Measurements from ENCODE around the gene HEXB.

Gene HEXB

GRCh38 chr5:74762599-74762998 lies 77.6 kb downstream of the HEXB start:
- no peak overlapping the region for H3K4me2 ChIP-seq (ENCODE audit: insufficient read depth, low read length)
- H3K9ac ChIP-seq (ENCODE audit: low read depth, low read length): no peak overlapping the region
- no peaks in the 10 kb centered on the region for H3K9me3 ChIP-seq (ENCODE audit: insufficient read depth, low read length, severe bottlenecking)
- no peak overlapping the region for H3K27ac ChIP-seq (ENCODE audit: low read length)
- no peaks in the 10 kb centered on the region; the same call in 1 of the 2 replicates for H4K20me1 ChIP-seq (ENCODE audit: insufficient read depth, low read length)
- no peak overlapping the region for H3K4me3 ChIP-seq (ENCODE audit: low read depth in 1 of 2, low read length in 2 of 2)
- peaks cover 64% of the 10 kb centered on the region for H3K36me3 ChIP-seq (ENCODE audit: insufficient read depth, low read length)
- H3K27me3 ChIP-seq (ENCODE audit: insufficient read depth, low read length, poor library complexity): no peaks in the 10 kb centered on the region
- no peak for ATAC-seq (ENCODE audit: insufficient read depth, low read depth)
- peaks cover 36% of the 10 kb centered on the region for H3K4me1 ChIP-seq (ENCODE audit: insufficient read depth, low read length)
- no peak for DNase-seq
- H2AFZ ChIP-seq (ENCODE audit: low read depth, low read length): no peak overlapping the region
- TF ChIP-seq EZH2 (IDR thresholded peaks at IDR 0.05; ENCODE audit: borderline replicate concordance, low read depth, low read length, severe bottlenecking): no peak
- TF ChIP-seq CTCF (IDR thresholded peaks at IDR 0.05; ENCODE audit: borderline replicate concordance, extremely low read depth, low read length, poor library complexity, severe bottlenecking): no peak
- H3K79me2 ChIP-seq (ENCODE audit: insufficient read depth, low read length): peaks cover 55% of the 10 kb centered on the region

- Histone ChIP-seq H3K79me2 (ENCODE audit: insufficient read depth, low read length) (peaks cover 64% of the 10 kb centered on the region), H3K4me2 (ENCODE audit: insufficient read depth, low read length) (no peak overlapping the region), H3K9ac (ENCODE audit: low read depth, low read length) (no peak overlapping the region), H3K4me3 (ENCODE audit: low read depth in 1 of 2, low read length in 2 of 2) (no peak overlapping the region), H3K36me3 (ENCODE audit: insufficient read depth, low read length) (peaks cover 55% of the 10 kb centered on the region), H4K20me1 (ENCODE audit: insufficient read depth, low read length) (peaks cover 5% of the 10 kb centered on the region), H2AFZ (ENCODE audit: low read depth, low read length) (no peak overlapping the region), H3K27me3 (ENCODE audit: insufficient read depth, low read length, poor library complexity) (no peaks in the 10 kb centered on the region), H3K9me3 (ENCODE audit: insufficient read depth, low read length, severe bottlenecking) (no peaks in the 10 kb centered on the region), H3K4me1 (ENCODE audit: insufficient read depth, low read length) (peaks cover 45% of the 10 kb centered on the region), H3K27ac (ENCODE audit: low read length) (no peak overlapping the region)
- no peak for TF ChIP-seq CTCF (IDR thresholded peaks at IDR 0.05; ENCODE audit: borderline replicate concordance, extremely low read depth, low read length, poor library complexity, severe bottlenecking)
- no peak for TF ChIP-seq EZH2 (IDR thresholded peaks at IDR 0.05; ENCODE audit: borderline replicate concordance, low read depth, low read length, severe bottlenecking)
- no peak for ATAC-seq (ENCODE audit: insufficient read depth, low read depth)
- no peak for DNase-seq
Observed at GRCh38 chr5:74763504-74763903, 78.5 kb downstream of the HEXB start.

GRCh38 chr5:74765201-74765600 lies 80.2 kb downstream of the HEXB start:
- Histone ChIP-seq H3K79me2 (ENCODE audit: insufficient read depth, low read length) (peaks cover 72% of the 10 kb centered on the region), H3K27ac (ENCODE audit: low read length) (peak overlapping the region; percentile 2; the same call in 1 of the 2 replicates), H4K20me1 (ENCODE audit: insufficient read depth, low read length) (peaks cover 5% of the 10 kb centered on the region), H3K9me3 (ENCODE audit: insufficient read depth, low read length, severe bottlenecking) (no peaks in the 10 kb centered on the region), H3K27me3 (ENCODE audit: insufficient read depth, low read length, poor library complexity) (no peaks in the 10 kb centered on the region), H3K4me1 (ENCODE audit: insufficient read depth, low read length) (peaks cover 47% of the 10 kb centered on the region), H3K9ac (ENCODE audit: low read depth, low read length) (peak overlapping the region; percentile 66), H3K4me3 (ENCODE audit: low read depth in 1 of 2, low read length in 2 of 2) (peak overlapping the region in 1 of 2 experiments; percentile 90; a peak in 2 of 4 replicates), H2AFZ (ENCODE audit: low read depth, low read length) (no peak overlapping the region), H3K36me3 (ENCODE audit: insufficient read depth, low read length) (peaks cover 51% of the 10 kb centered on the region), H3K4me2 (ENCODE audit: insufficient read depth, low read length) (peak overlapping the region; percentile 91)
- TF ChIP-seq CTCF (IDR thresholded peaks at IDR 0.05; ENCODE audit: borderline replicate concordance, extremely low read depth, low read length, poor library complexity, severe bottlenecking) (no peak), EZH2 (IDR thresholded peaks at IDR 0.05; ENCODE audit: borderline replicate concordance, low read depth, low read length, severe bottlenecking) (no peak)
- ATAC-seq (ENCODE audit: insufficient read depth, low read depth) (no peak), DNase-seq (no peak)

- Histone ChIP-seq H2AFZ (ENCODE audit: low read depth, low read length) (no peak overlapping the region), H3K9ac (ENCODE audit: low read depth, low read length) (peak overlapping the region; percentile 66), H3K27ac (ENCODE audit: low read length) (peak overlapping the region; percentile 76), H3K27me3 (ENCODE audit: insufficient read depth, low read length, poor library complexity) (no peaks in the 10 kb centered on the region), H3K79me2 (ENCODE audit: insufficient read depth, low read length) (peaks cover 72% of the 10 kb centered on the region), H3K9me3 (ENCODE audit: insufficient read depth, low read length, severe bottlenecking) (no peaks in the 10 kb centered on the region), H3K4me2 (ENCODE audit: insufficient read depth, low read length) (peak overlapping the region; percentile 91), H3K36me3 (ENCODE audit: insufficient read depth, low read length) (peaks cover 52% of the 10 kb centered on the region), H4K20me1 (ENCODE audit: insufficient read depth, low read length) (peaks cover 5% of the 10 kb centered on the region), H3K4me1 (ENCODE audit: insufficient read depth, low read length) (peaks cover 47% of the 10 kb centered on the region), H3K4me3 (ENCODE audit: low read depth in 1 of 2, low read length in 2 of 2) (peak overlapping the region; percentile 90 to 91)
- TF ChIP-seq EZH2 (IDR thresholded peaks at IDR 0.05; ENCODE audit: borderline replicate concordance, low read depth, low read length, severe bottlenecking) (no peak), CTCF (IDR thresholded peaks at IDR 0.05; ENCODE audit: borderline replicate concordance, extremely low read depth, low read length, poor library complexity, severe bottlenecking) (no peak)
- DNase-seq: no peak
- ATAC-seq (ENCODE audit: insufficient read depth, low read depth): no peak
Observed at GRCh38 chr5:74765929-74766328, 80.9 kb downstream of the HEXB start.

All from DND-41 (cell line).